Suprapubic skin (tissue), 3 donors: ENCODE measurements around the gene GPSM3.

Source experiments
- EP300 ChIP-seq: sonication (generic); formaldehyde crosslinking; IDR thresholded peaks from one replicate; pipeline ENCODE4 v1.6.1; 2017; ENCODE audit warnings: antibody characterized with exemption
- TF ChIP-seq, protein P1 (sequence below), 2 donors: fragments of 200-600 bp in 1 of 2; fragments of 450-650 bp in 1 of 2; sonication (generic) in 1 of 2; IDR thresholded peaks; one replicate each; pipeline ENCODE4 v1.5.1; 2016 to 2019; ENCODE audit warnings: antibody characterized with exemption in 2 of 2, mild to moderate bottlenecking in 1 of 2, moderate library complexity in 1 of 2

DNA sequence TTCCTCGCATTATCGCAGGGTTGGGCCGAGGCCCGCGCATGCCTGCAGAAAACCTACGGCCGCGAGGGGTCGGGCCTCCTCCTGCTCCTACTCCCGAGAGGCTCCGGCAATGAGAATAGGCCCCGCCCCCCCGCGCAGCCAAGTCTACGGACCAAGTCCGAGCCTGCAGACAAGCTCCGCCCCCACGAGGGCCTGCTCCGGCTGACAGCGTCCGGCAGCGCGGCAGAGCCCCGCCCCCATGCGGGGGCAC, 3.1 kb upstream of the GPSM3 start:
- TF ChIP-seq, protein P1, sequence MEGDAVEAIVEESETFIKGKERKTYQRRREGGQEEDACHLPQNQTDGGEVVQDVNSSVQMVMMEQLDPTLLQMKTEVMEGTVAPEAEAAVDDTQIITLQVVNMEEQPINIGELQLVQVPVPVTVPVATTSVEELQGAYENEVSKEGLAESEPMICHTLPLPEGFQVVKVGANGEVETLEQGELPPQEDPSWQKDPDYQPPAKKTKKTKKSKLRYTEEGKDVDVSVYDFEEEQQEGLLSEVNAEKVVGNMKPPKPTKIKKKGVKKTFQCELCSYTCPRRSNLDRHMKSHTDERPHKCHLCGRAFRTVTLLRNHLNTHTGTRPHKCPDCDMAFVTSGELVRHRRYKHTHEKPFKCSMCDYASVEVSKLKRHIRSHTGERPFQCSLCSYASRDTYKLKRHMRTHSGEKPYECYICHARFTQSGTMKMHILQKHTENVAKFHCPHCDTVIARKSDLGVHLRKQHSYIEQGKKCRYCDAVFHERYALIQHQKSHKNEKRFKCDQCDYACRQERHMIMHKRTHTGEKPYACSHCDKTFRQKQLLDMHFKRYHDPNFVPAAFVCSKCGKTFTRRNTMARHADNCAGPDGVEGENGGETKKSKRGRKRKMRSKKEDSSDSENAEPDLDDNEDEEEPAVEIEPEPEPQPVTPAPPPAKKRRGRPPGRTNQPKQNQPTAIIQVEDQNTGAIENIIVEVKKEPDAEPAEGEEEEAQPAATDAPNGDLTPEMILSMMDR (IDR thresholded peaks at IDR 0.05): peak; percentile 5 to 75
- no peak for TF ChIP-seq EP300
